ENCODE data around the gene GGT6. TPM values are rescaled to one million over a fixed set of nuclear protein-coding genes. Genes with fewer than 3 reads are reported as not detected.

Gene GGT6
- polyA plus RNA-seq, 1 of the 3 experiments (the other 2 are of a cell fraction), result not detected

DNA sequence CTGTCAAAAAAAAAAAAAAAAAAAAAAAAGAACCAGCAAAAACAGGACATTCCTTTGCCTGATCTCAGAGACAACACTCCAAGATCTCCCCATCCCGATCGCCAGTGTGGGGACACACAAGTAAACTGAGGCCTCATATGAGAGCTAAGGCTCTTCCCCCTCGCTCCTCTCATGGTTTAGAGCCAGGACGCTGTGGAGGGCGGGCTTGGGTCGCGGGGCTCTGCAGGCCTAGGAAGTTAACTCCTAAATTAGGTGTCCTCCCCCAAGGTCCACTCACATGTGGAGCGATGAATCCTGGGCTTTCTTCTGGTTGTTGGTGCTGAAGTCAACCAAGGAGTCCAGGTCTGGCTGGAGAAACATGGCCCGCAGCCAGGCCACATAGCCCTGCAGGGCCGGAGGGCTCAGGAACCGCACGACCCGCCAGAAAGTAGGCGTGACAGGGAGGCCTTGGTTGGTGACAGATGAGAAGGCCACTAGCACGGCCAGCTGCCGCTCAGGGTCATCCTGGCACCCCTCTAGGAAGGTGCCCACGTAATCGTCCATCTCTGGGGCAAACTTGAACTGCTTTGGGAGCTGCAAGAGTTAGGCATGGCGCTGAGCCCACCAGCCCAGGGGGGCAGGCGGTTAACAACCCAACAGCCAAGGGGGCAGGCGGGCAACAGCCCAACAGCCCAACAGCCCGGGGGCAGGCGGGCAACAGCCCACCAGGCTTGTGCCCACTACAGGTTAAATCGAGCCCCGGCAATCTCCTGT is 10.4 kb downstream of the GGT6 start:
- Histone ChIP-seq H3K4me1 (ENCODE audit: control insufficient read depth in 1 of 2, insufficient read depth in 2 of 2, low read depth in 1 of 2, low read length in 1 of 2) (peaks cover 7 to 11% of the 10 kb centered on the region in 2 experiments; a peak in 1 of 4 replicates), H3K27ac (ENCODE audit: low read depth in 2 of 2, low read length in 1 of 2) (no peak overlapping the region), H3K9me2 (no peaks in the 10 kb centered on the region), H3K4me2 (no peak overlapping the region), H3K9ac (no peak overlapping the region), H3K4me3 (ENCODE audit: low read depth in 2 of 2, low read length in 1 of 2) (no peak overlapping the region), H3K79me2 (ENCODE audit: insufficient read depth) (peaks cover 29% of the 10 kb centered on the region), H3K36me3 (replicated peaks in 1 of 2; ENCODE audit: control insufficient read depth in 1 of 2, insufficient read depth in 2 of 2, low read length in 1 of 2) (peaks cover 26 to 76% of the 10 kb centered on the region in 2 experiments), H3K27me3 (ENCODE audit: insufficient read depth) (no peaks in the 10 kb centered on the region), H3K9me3 (no peaks in the 10 kb centered on the region), H2AFZ (ENCODE audit: low read depth) (no peak overlapping the region), H3F3A (replicated peaks; ENCODE audit: insufficient read depth) (peaks cover 3% of the 10 kb centered on the region), H4K20me1 (ENCODE audit: insufficient read depth) (no peaks in the 10 kb centered on the region)
- ChIA-PET POLR2A (interaction anchor here (0.8 kb wide), 1 partner anchor 16 kb away, joined by 3 read pairs; no protein-coding TSS in a partner anchor), CTCF (interaction anchor here (0.8 to 3.5 kb wide), 6 partner anchors 9 to 128 kb away, joined by 3 to 11 read pairs (median 4); no protein-coding TSS in a partner anchor)
- TF ChIP-seq GABPA (IDR thresholded peaks at IDR 0.05; ENCODE audit: low read depth), result no peak
- no peak for TF ChIP-seq ELF1 (IDR thresholded peaks at IDR 0.05)
- no peak for TF ChIP-seq SIN3A (IDR thresholded peaks at IDR 0.05; ENCODE audit: borderline replicate concordance, low read depth, low read length)
- TF ChIP-seq RXRA (IDR thresholded peaks at IDR 0.05; ENCODE audit: borderline replicate concordance, low read depth), result no peak
- TF ChIP-seq RCOR1 (IDR thresholded peaks at IDR 0.05; ENCODE audit: low read length), result no peak
- WGBS (ENCODE audit: low lambda C conversion rate), result 90% methylated on average over 19 of the region's 25 CpGs
- no peak for DNase-seq

- peaks cover 18% of the 10 kb centered on the region for H3K79me2 ChIP-seq (ENCODE audit: insufficient read depth)
- no peaks in the 10 kb centered on the region for H3K27me3 ChIP-seq (ENCODE audit: insufficient read depth)
- peaks cover 4 to 5% of the 10 kb centered on the region in 2 experiments; a peak in 1 of 4 replicates for H3K4me1 ChIP-seq (ENCODE audit: control insufficient read depth in 1 of 2, insufficient read depth in 2 of 2, low read depth in 1 of 2, low read length in 1 of 2)
- CTCF ChIA-PET, result interaction anchor here (1.0 to 3.5 kb wide), 4 partner anchors 8 to 19 kb away, joined by 3 to 11 read pairs (median 4); no protein-coding TSS in a partner anchor
- peaks cover under 1% of the 10 kb centered on the region for H3F3A ChIP-seq (replicated peaks; ENCODE audit: insufficient read depth)
- no peaks in the 10 kb centered on the region for H4K20me1 ChIP-seq (ENCODE audit: insufficient read depth)
- no peak overlapping the region for H2AFZ ChIP-seq (ENCODE audit: low read depth)
- H3K4me2 ChIP-seq, result no peak overlapping the region
- 87% methylated on average over 18 of the region's 24 CpGs for WGBS (ENCODE audit: low lambda C conversion rate)
- POLR2A ChIA-PET, result interaction anchor here (0.8 to 1.5 kb wide), 2 partner anchors 11 to 15 kb away, joined by 3 to 5 read pairs; no protein-coding TSS in a partner anchor
- no peak overlapping the region for H3K4me3 ChIP-seq (ENCODE audit: low read depth in 2 of 2, low read length in 1 of 2)
- no peak for TF ChIP-seq FOSL2 (IDR thresholded peaks at IDR 0.05; ENCODE audit: borderline replicate concordance, low read depth)
- TF ChIP-seq NFIC (IDR thresholded peaks at IDR 0.05; ENCODE audit: borderline replicate concordance), result peak; percentile 6; the same call in 1 of the 2 replicates
- H3K27ac ChIP-seq (ENCODE audit: low read depth in 2 of 2, low read length in 1 of 2), result no peak overlapping the region
- H3K9me3 ChIP-seq, result no peaks in the 10 kb centered on the region
- H3K36me3 ChIP-seq (replicated peaks in 1 of 2; ENCODE audit: control insufficient read depth in 1 of 2, insufficient read depth in 2 of 2, low read length in 1 of 2), result peaks cover 26 to 81% of the 10 kb centered on the region in 2 experiments
- no peak overlapping the region for H3K9ac ChIP-seq
- no peak for DNase-seq
- H3K9me2 ChIP-seq, result no peaks in the 10 kb centered on the region
Measured at GRCh38 chr17:4548721-4549531, 11.5 kb downstream of the GGT6 start.

GRCh38 chr17:4548061-4548461 is 12.3 kb downstream of the GGT6 start:
- Histone ChIP-seq H3K9me2 (no peaks in the 10 kb centered on the region), H3F3A (replicated peaks; ENCODE audit: insufficient read depth) (no peaks in the 10 kb centered on the region), H3K4me3 (ENCODE audit: low read depth in 2 of 2, low read length in 1 of 2) (no peak overlapping the region), H3K27me3 (ENCODE audit: insufficient read depth) (no peaks in the 10 kb centered on the region), H2AFZ (ENCODE audit: low read depth) (no peak overlapping the region), H3K4me1 (ENCODE audit: control insufficient read depth in 1 of 2, insufficient read depth in 2 of 2, low read depth in 1 of 2, low read length in 1 of 2) (no peaks in the 10 kb centered on the region), H4K20me1 (ENCODE audit: insufficient read depth) (no peaks in the 10 kb centered on the region), H3K4me2 (no peak overlapping the region), H3K27ac (ENCODE audit: low read depth in 2 of 2, low read length in 1 of 2) (no peak overlapping the region), H3K36me3 (replicated peaks in 1 of 2; ENCODE audit: control insufficient read depth in 1 of 2, insufficient read depth in 2 of 2, low read length in 1 of 2) (peaks cover 18 to 81% of the 10 kb centered on the region in 2 experiments), H3K79me2 (ENCODE audit: insufficient read depth) (peaks cover 10% of the 10 kb centered on the region; the same call in 1 of the 2 replicates), H3K9ac (no peak overlapping the region), H3K9me3 (no peaks in the 10 kb centered on the region)
- DNase-seq, result no peak
- POLR2A ChIA-PET, result interaction anchor here (1.5 kb wide), 1 partner anchor 10 kb away, joined by 5 read pairs; no protein-coding TSS in a partner anchor
- CTCF ChIA-PET, result interaction anchor here (1.8 to 3.5 kb wide), 3 partner anchors 7 to 17 kb away, joined by 3 to 11 read pairs (median 5); no protein-coding TSS in a partner anchor
- 92% methylated on average over 9 of the region's 18 CpGs for WGBS (ENCODE audit: low lambda C conversion rate)
- TF ChIP-seq, protein P1, sequence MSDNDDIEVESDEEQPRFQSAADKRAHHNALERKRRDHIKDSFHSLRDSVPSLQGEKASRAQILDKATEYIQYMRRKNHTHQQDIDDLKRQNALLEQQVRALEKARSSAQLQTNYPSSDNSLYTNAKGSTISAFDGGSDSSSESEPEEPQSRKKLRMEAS (IDR thresholded peaks at IDR 0.05; ENCODE audit: low read depth), result no peak
- TF ChIP-seq EP300 (IDR thresholded peaks at IDR 0.05; ENCODE audit: borderline replicate concordance in 1 of 2, low read depth in 1 of 2, low read length in 1 of 2) (no peak), ELF1 (IDR thresholded peaks at IDR 0.05) (no peak), FOXM1 (IDR thresholded peaks at IDR 0.05; ENCODE audit: low read depth) (no peak), IRF3 (IDR thresholded peaks at IDR 0.05; ENCODE audit: low read depth, low read length) (no peak), TCF12 (IDR thresholded peaks at IDR 0.05) (no peak), GATA2 (CRISPR knock-in tag; IDR thresholded peaks at IDR 0.05) (no peak), TEAD4 (IDR thresholded peaks at IDR 0.05; ENCODE audit: borderline replicate concordance, insufficient read depth) (no peak), JUND (IDR thresholded peaks at IDR 0.05) (no peak), GABPA (IDR thresholded peaks at IDR 0.05; ENCODE audit: low read depth) (no peak), FOXJ3 (CRISPR knock-in tag; IDR thresholded peaks at IDR 0.05) (no peak), MEF2A (IDR thresholded peaks at IDR 0.05; ENCODE audit: borderline replicate concordance, low read depth) (no peak)
- TF ChIP-seq, protein P2, sequence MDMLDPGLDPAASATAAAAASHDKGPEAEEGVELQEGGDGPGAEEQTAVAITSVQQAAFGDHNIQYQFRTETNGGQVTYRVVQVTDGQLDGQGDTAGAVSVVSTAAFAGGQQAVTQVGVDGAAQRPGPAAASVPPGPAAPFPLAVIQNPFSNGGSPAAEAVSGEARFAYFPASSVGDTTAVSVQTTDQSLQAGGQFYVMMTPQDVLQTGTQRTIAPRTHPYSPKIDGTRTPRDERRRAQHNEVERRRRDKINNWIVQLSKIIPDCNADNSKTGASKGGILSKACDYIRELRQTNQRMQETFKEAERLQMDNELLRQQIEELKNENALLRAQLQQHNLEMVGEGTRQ (IDR thresholded peaks at IDR 0.05; ENCODE audit: borderline replicate concordance, low read depth, low read length), result no peak

All from SK-N-SH (cell line).